Mesothelial cell of epicardium (in vitro differentiated cells): Measurements from ENCODE around the gene PLET1. TPM values are rescaled to one million over a fixed set of nuclear protein-coding genes. Genes with fewer than 3 reads are reported as not detected.

Experiments used
- DNase-seq, 2 experiments: peaks; one replicate each; pipeline ENCODE4 v3.0.0; 2021; ENCODE audit warnings: low spot score in 2 of 2; ENCODE audit not compliant: unreplicated experiment in 2 of 2
- H3K27ac Mint-ChIP-seq: 2 replicates; pipeline ENCODE4 v1.8.0; 2021; ENCODE audit warnings: mixed read lengths
- H3K27me3 Mint-ChIP-seq: 2 replicates; pipeline ENCODE4 v1.8.0; 2021; ENCODE audit warnings: low read depth, mixed read lengths
- H3K36me3 Mint-ChIP-seq: 2 replicates; pipeline ENCODE4 v1.8.0; 2021; ENCODE audit warnings: mixed read lengths
- H3K4me1 Mint-ChIP-seq: 2 replicates; pipeline ENCODE4 v1.8.0; 2021; ENCODE audit warnings: mixed read lengths
- H3K4me3 Mint-ChIP-seq: 2 replicates; pipeline ENCODE4 v1.8.0; 2021; ENCODE audit warnings: mild to moderate bottlenecking, moderate library complexity, mixed read lengths
- H3K9me3 Mint-ChIP-seq: 2 replicates; pipeline ENCODE4 v1.8.0; 2021; ENCODE audit warnings: mixed read lengths
- total RNA-seq: library from RNA; stranded (reverse); gene quantifications from 3 replicates; pipeline ENCODE4 v1.2.1, GENCODE V29; 2021
- TF ChIP-seq, protein P1 (sequence below): fragments of 200-600 bp; sonication (generic); IDR thresholded peaks from one replicate; pipeline ENCODE4 v1.5.0; 2021; ENCODE audit warnings: antibody characterized with exemption; ENCODE audit not compliant: unreplicated experiment

The PLET1 gene
- total RNA-seq, 1 donor from 2014 or later, result not detected

DNA sequence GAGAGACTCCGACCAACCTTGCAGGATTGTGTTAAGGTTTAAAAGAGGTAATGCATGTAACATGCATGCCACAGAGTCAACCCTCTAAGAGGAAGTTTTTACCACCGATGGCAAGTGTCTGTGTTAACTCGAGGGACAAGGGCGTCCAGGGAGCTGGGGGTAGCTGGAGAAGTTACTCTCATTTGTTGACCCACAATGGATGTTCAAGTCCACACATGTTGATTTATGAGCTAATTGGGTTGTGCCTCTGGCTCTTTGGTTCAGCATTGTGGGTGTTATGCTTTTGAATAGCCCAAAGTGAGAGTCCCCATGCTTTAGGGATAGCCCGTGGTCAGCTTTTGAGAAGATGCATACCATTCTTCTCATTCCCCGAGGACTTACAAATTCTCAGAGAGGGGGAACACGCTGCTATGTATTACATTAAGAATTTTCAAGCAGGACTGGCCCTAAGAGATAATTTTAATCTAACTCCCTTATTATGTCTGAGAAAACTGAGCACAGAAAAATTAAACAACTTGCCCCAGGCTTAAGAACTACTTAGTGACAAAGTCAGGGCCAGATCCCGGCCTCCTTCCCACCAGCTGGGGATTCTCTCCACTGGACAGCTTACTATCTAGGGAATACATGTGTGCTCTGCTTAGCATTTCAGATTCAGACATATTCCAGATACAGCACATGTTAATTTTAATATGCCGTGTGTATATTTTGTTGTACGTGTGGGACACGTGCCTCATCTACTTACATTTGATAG, 5.2 kb upstream of the PLET1 start:
- Mint-ChIP-seq H3K4me3 (no peak overlapping the region), H3K27me3 (no peaks in the 10 kb centered on the region), H3K27ac (no peak overlapping the region), H3K4me1 (peaks cover 16% of the 10 kb centered on the region), H3K9me3 (peaks cover 10% of the 10 kb centered on the region), H3K36me3 (peaks cover 3% of the 10 kb centered on the region)
- TF ChIP-seq, protein P1, sequence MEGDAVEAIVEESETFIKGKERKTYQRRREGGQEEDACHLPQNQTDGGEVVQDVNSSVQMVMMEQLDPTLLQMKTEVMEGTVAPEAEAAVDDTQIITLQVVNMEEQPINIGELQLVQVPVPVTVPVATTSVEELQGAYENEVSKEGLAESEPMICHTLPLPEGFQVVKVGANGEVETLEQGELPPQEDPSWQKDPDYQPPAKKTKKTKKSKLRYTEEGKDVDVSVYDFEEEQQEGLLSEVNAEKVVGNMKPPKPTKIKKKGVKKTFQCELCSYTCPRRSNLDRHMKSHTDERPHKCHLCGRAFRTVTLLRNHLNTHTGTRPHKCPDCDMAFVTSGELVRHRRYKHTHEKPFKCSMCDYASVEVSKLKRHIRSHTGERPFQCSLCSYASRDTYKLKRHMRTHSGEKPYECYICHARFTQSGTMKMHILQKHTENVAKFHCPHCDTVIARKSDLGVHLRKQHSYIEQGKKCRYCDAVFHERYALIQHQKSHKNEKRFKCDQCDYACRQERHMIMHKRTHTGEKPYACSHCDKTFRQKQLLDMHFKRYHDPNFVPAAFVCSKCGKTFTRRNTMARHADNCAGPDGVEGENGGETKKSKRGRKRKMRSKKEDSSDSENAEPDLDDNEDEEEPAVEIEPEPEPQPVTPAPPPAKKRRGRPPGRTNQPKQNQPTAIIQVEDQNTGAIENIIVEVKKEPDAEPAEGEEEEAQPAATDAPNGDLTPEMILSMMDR, result no peak
- DNase-seq, result no peak

DNA sequence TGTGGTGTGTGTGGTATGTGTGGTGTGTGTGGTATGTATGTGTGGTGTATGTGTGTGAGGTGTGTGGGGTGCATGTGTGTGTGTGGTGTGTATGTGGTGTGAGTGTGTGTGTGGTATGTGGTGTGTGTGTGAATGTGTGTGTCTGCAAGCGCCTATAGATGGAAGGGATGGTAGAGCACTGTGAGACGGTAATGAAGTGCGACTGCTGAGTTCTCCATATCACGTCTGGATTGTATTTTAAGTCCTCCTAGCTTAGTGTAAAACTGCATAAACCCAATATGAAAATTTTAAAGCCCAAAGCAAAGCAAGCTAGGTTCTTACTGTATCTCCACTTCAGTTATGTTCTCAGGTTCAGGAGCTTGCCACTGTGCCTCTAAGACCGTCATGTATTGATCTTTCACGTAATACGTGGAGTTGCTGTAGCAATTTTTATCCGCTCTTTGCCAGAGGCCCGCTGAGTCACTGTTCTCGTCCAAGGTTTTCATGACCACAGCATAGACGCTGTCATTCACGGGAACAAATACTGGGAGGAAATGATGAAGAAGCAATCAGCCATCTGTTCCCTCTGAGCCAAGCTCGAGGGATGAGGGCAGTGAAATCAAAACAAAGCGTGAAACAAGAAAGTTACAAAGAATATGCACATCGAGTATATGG, 5.5 kb downstream of the PLET1 start:
- Mint-ChIP-seq H3K4me1 (peaks cover 10% of the 10 kb centered on the region), H3K9me3 (no peaks in the 10 kb centered on the region), H3K27ac (no peak overlapping the region), H3K36me3 (no peaks in the 10 kb centered on the region), H3K4me3 (no peak overlapping the region), H3K27me3 (no peaks in the 10 kb centered on the region)
- TF ChIP-seq, protein P1, result no peak
- DNase-seq, result no peak

DNA sequence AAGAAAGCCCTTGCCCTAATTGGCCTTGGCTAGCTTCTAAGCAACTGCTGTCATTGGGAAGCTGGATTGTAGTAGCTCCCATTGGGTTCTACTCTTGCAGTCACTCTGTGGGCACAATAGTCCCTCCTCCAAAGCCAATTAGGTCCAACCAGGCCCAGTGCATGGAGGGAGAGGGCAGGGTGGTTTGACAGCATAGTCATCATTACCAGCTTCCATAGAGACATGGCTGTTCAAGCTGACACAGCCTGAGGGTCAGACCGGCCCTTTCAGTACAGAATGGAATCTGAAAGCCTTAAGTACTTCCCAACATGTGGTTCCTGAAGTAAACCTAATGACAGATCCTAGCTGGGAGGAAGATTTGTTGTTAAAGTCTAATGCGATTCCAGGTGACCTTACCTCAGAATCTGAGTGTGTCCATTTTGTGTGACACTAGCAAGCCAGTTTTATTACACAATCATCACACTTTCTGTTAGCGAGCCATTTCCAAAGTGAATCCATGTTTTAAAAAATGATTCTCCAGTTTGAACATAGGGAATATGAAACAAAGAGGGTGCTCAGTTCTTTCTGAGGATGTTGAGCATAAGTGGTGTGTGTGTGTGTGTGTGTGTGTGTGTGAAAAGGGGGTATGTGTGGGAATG, 6.9 kb downstream of the PLET1 start:
- H3K36me3 Mint-ChIP-seq, result no peaks in the 10 kb centered on the region
- TF ChIP-seq, protein P1, result no peak
- no peak for DNase-seq
- no peak overlapping the region for H3K4me3 Mint-ChIP-seq
- H3K9me3 Mint-ChIP-seq, result no peaks in the 10 kb centered on the region
- H3K27ac Mint-ChIP-seq, result no peak overlapping the region
- no peaks in the 10 kb centered on the region for H3K27me3 Mint-ChIP-seq
- peaks cover 11% of the 10 kb centered on the region for H3K4me1 Mint-ChIP-seq

DNA sequence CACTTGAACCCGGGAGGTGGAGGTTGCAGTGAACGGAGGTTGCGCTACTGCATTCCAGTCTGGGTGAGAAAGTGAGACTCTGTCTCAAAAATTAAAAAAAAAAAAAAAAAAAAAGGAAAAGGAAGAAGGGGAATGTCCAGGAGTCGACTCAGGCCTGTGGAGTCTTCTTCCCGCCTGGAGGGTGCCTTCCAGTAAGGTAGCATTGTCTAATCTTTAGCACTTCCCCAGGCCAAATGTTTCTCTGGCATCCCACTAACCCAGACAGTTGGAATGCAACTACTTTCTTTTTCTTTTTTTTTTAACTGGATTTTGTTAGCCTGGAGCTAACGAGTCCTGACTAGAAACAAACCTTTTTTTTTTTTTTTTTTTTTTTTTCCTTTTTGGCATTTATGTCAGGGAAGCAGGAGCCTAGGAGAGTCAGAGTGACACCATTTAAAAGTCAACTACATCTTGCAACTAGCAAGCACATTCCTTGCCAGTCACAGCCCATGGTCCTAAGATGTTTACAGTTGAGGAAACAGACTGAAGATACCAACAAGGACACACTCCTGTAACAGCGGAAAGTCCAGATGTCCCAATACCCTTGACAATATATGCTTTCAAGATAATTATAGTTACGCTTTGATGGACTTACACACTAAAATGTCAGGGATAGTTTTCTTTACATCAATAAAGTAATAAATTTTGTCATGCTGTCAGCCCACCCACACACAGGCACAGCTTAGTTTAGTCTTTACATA, 10.6 kb downstream of the PLET1 start:
- H3K4me3 Mint-ChIP-seq, result no peak overlapping the region
- H3K4me1 Mint-ChIP-seq, result peaks cover 8% of the 10 kb centered on the region
- no peaks in the 10 kb centered on the region for H3K36me3 Mint-ChIP-seq
- TF ChIP-seq, protein P1, result no peak
- H3K27me3 Mint-ChIP-seq, result no peaks in the 10 kb centered on the region
- DNase-seq, result no peak
- H3K9me3 Mint-ChIP-seq, result peaks cover 16% of the 10 kb centered on the region
- H3K27ac Mint-ChIP-seq, result peak overlapping the region; percentile 79

DNA sequence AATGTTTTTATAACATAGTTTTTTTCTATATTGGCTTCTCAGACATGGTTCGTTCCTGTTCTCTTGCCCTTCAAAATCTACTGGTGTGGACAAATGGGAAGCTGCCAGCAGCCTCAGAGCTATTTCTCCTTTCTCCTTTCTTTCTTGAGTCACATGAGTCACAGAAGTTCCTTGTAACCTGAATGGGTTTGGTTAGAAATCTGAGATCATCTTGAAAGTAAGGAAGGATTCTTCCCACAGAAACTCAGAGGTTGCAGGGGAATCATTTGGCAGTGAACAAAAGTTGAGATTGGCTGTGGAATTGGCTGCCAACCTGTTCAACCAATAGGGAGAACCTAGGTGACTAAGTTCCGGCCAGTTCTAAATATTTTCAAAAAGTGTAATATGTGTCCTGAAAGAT, 12.5 kb downstream of the PLET1 start:
- no peak for DNase-seq
- TF ChIP-seq, protein P1, result no peak
- H3K9me3 Mint-ChIP-seq, result peaks cover 33% of the 10 kb centered on the region
- no peak overlapping the region for H3K4me3 Mint-ChIP-seq
- H3K27ac Mint-ChIP-seq, result no peak overlapping the region
- H3K4me1 Mint-ChIP-seq, result peaks cover 8% of the 10 kb centered on the region
- no peaks in the 10 kb centered on the region for H3K27me3 Mint-ChIP-seq
- H3K36me3 Mint-ChIP-seq, result peaks cover 13% of the 10 kb centered on the region
